CD4-positive, alpha-beta memory T cell (primary cell): ENCODE results near the gene KISS1R. TPM values are rescaled to one million over a fixed set of nuclear protein-coding genes. Genes with fewer than 3 reads are reported as not detected.

Experiments
- CTCF ChIA-PET: fragments of 350-600 bp; sonication (Branson Sonifier 250); formaldehyde crosslinking; loops from one replicate; lab custom pipeline; 2021; ENCODE audit warnings: inconsistent platforms; ENCODE audit not compliant: partially characterized antibody; lab: Charles Lee
- POLR2A ChIA-PET: fragments of 350-600 bp; sonication (Branson Sonifier 250); formaldehyde crosslinking; loops from one replicate; lab custom pipeline; 2021; ENCODE audit not compliant: partially characterized antibody; lab: Charles Lee
- DNase-seq, 5 donors: peaks; one replicate each; pipeline versions ENCODE4 v3.0.0 to v3.0.0-alpha.2; 2020 to 2022; ENCODE audit warnings: mixed read lengths in 1 of 5
- H3K27ac ChIP-seq: one replicate; pipeline ENCODE4 v1.7.0; 2013; ENCODE audit warnings: low read depth, low read length
- H3K27me3 ChIP-seq: 2 replicates; pipeline ENCODE4 v1.7.0; 2013; ENCODE audit warnings: mild to moderate bottlenecking, low read length, moderate library complexity; ENCODE audit not compliant: insufficient read depth
- H3K36me3 ChIP-seq: 2 replicates; pipeline ENCODE4 v1.7.0; 2013; ENCODE audit warnings: mild to moderate bottlenecking, low read length, moderate library complexity; ENCODE audit not compliant: insufficient read depth
- H3K4me1 ChIP-seq: 2 replicates; pipeline ENCODE4 v1.7.0; 2013; ENCODE audit warnings: mild to moderate bottlenecking, low read length, moderate library complexity; ENCODE audit not compliant: insufficient read depth
- H3K4me3 ChIP-seq, 2 donors: one replicate each; pipeline ENCODE4 v1.7.0; 2013; ENCODE audit warnings: low read length in 2 of 2, mild to moderate bottlenecking in 1 of 2
- H3K9me3 ChIP-seq, 2 donors: one replicate each; pipeline ENCODE4 v1.7.0; 2013; ENCODE audit warnings: low read length in 2 of 2, control low read depth in 1 of 2; ENCODE audit not compliant: control insufficient read depth in 1 of 2
- H3K27ac Mint-ChIP-seq, 7 donors: one replicate each; pipeline ENCODE4 v1.8.0; 2020 to 2021; ENCODE audit warnings: mixed read lengths in 7 of 7, mild to moderate bottlenecking in 6 of 7, inconsistent platforms in 3 of 7, moderate library complexity in 3 of 7
- H3K27me3 Mint-ChIP-seq, 2 donors: one replicate each; pipeline ENCODE4 v1.8.0; 2020 to 2021; ENCODE audit warnings: mixed read lengths in 2 of 2
- H3K36me3 Mint-ChIP-seq, 2 donors: one replicate each; pipeline ENCODE4 v1.8.0; 2020 to 2021; ENCODE audit warnings: mixed read lengths in 2 of 2, inconsistent platforms in 1 of 2, mild to moderate bottlenecking in 1 of 2
- H3K4me1 Mint-ChIP-seq, 4 donors: one replicate each; pipeline ENCODE4 v1.8.0; 2020 to 2021; ENCODE audit warnings: mixed read lengths in 4 of 4, mild to moderate bottlenecking in 1 of 4
- H3K4me3 Mint-ChIP-seq, 8 donors: one replicate each; pipeline ENCODE4 v1.8.0; 2020 to 2021; ENCODE audit warnings: mixed read lengths in 8 of 8, mild to moderate bottlenecking in 7 of 8, moderate library complexity in 6 of 8, inconsistent platforms in 3 of 8
- H3K9me3 Mint-ChIP-seq, 8 donors: one replicate each; pipeline ENCODE4 v1.8.0; 2020 to 2021; ENCODE audit warnings: mixed read lengths in 8 of 8, mild to moderate bottlenecking in 5 of 8, inconsistent platforms in 3 of 8, moderate library complexity in 1 of 8
- intact Hi-C: fragments of 100-400 bp; cut with micrococcal nuclease; formaldehyde crosslinking; loops from one replicate; pipeline ENCODE4 v1.15.1; 2023
- polyA plus RNA-seq, 2 donors: library from polyadenylated mRNA; unstranded; fragments of 300-500 nt; fragmentation: Illumina TruSeq; gene quantifications; one replicate each; pipeline ENCODE4 v1.2.3, GENCODE V29; 2021
- total RNA-seq, 2 experiments: library from RNA; stranded (reverse); gene quantifications; one replicate each; pipeline ENCODE4 v1.2.3, GENCODE V29; 2021

Gene KISS1R
- total and polyA plus RNA-seq, 4 experiments from 2014 or later = 0.59 to 1.2 (median 0.69) TPM

- Histone ChIP-seq H3K4me1 (peaks cover 48% of the 10 kb centered on the region), H3K36me3 (no peaks in the 10 kb centered on the region), H3K9me3 (no peaks in the 10 kb centered on the region), H3K4me3 (peak overlapping the region in 1 of 2 donors; percentile 51), H3K27ac (peak overlapping the region; percentile 31), H3K27me3 (no peaks in the 10 kb centered on the region)
- intact Hi-C loops = loop anchor here (5.0 to 10.0 kb wide), 2 partner anchors 175 to 272 kb away; partner anchors contain the start of gene POLR2E
- Mint-ChIP-seq H3K9me3 (peaks cover 0 to 5% (median 0%) of the 10 kb centered on the region in 8 donors), H3K36me3 (peaks cover 0 to 3% of the 10 kb centered on the region in 2 donors), H3K4me1 (peaks cover 9 to 26% (median 18%) of the 10 kb centered on the region in 4 donors), H3K27ac (peak overlapping the region; percentile 30 to 96 (median 76)), H3K4me3 (peak overlapping the region; percentile 72 to 96 (median 79)), H3K27me3 (peaks cover 0 to 4% of the 10 kb centered on the region in 2 donors)
- ChIA-PET POLR2A (interaction anchor here (0.9 to 7.9 kb wide), 15 partner anchors 11 to 294 kb away, joined by 3 to 88 read pairs (median 5); partner anchors contain the start of genes MED16, RNU6-9 and WDR18), CTCF (interaction anchor here (0.7 to 8.2 kb wide), 7 partner anchors 11 to 63 kb away, joined by 3 to 119 read pairs (median 7); partner anchors contain the start of genes MED16, RNU6-9 and WDR18)
- peak; percentile 72 to 77 (median 74) for DNase-seq
Observed at GRCh38 chr19:920051-920864, 3.1 kb downstream of the KISS1R start.

- intact Hi-C loops = loop anchor here (1.0 to 10.0 kb wide), 6 partner anchors 16 to 317 kb away; partner anchors contain the start of genes ATP5F1D, POLR2E and WDR18
- Histone ChIP-seq H3K4me1 (peaks cover 28% of the 10 kb centered on the region), H3K27ac (peak overlapping the region; percentile 64), H3K36me3 (no peaks in the 10 kb centered on the region), H3K9me3 (no peaks in the 10 kb centered on the region), H3K27me3 (no peaks in the 10 kb centered on the region), H3K4me3 (peak overlapping the region; percentile 47 to 91)
- no peak for DNase-seq
- Mint-ChIP-seq H3K4me1 (peaks cover 9 to 23% (median 15%) of the 10 kb centered on the region in 4 donors), H3K27ac (peak overlapping the region in 3 of 7 donors; percentile 22 to 71 (median 37)), H3K9me3 (peaks cover 0 to 5% (median 0%) of the 10 kb centered on the region in 8 donors), H3K27me3 (peaks cover 0 to 2% of the 10 kb centered on the region in 2 donors), H3K4me3 (peak overlapping the region; percentile 61 to 87 (median 80)), H3K36me3 (peaks cover 0 to 2% of the 10 kb centered on the region in 2 donors)
- ChIA-PET POLR2A (interaction anchor here (0.6 to 7.9 kb wide), 8 partner anchors 12 to 163 kb away, joined by 3 to 88 read pairs (median 6); partner anchors contain the start of genes ARHGAP45, MED16, RNU6-9 and WDR18), CTCF (interaction anchor here (1.1 to 8.2 kb wide), 5 partner anchors 13 to 155 kb away, joined by 5 to 119 read pairs (median 43); partner anchors contain the start of gene WDR18)
Observed at GRCh38 chr19:924553-925086, 7.5 kb downstream of the KISS1R start.

GRCh38 chr19:925087-925525 is 8.0 kb downstream of the KISS1R start:
- Mint-ChIP-seq H3K27me3 (peaks cover 0 to 2% of the 10 kb centered on the region in 2 donors), H3K4me3 (peak overlapping the region; percentile 74 to 87 (median 82)), H3K9me3 (peaks cover 0 to 5% (median 0%) of the 10 kb centered on the region in 8 donors), H3K4me1 (peaks cover 9 to 23% (median 15%) of the 10 kb centered on the region in 4 donors), H3K36me3 (peaks cover 0 to 2% of the 10 kb centered on the region in 2 donors), H3K27ac (peak overlapping the region in 5 of 7 donors; percentile 37 to 88 (median 72))
- ChIA-PET CTCF (interaction anchor here (4.3 to 8.2 kb wide), 3 partner anchors 57 to 155 kb away, joined by 19 to 119 read pairs (median 118); partner anchors contain the start of gene WDR18), POLR2A (interaction anchor here (0.6 to 7.9 kb wide), 7 partner anchors 12 to 163 kb away, joined by 3 to 88 read pairs (median 6); partner anchors contain the start of genes ARHGAP45, MED16, RNU6-9 and WDR18)
- Histone ChIP-seq H3K9me3 (no peaks in the 10 kb centered on the region), H3K27ac (peak overlapping the region; percentile 64), H3K4me1 (peaks cover 25% of the 10 kb centered on the region), H3K36me3 (no peaks in the 10 kb centered on the region), H3K4me3 (peak overlapping the region; percentile 47 to 91), H3K27me3 (no peaks in the 10 kb centered on the region)
- DNase-seq = peak in 1 of 5 donors; percentile 70
- intact Hi-C loops = loop anchor here (1.0 to 10.0 kb wide), 5 partner anchors 16 to 316 kb away; partner anchors contain the start of genes ATP5F1D, POLR2E and WDR18

- Histone ChIP-seq H3K36me3 (no peaks in the 10 kb centered on the region), H3K4me1 (peaks cover 22% of the 10 kb centered on the region), H3K9me3 (no peaks in the 10 kb centered on the region), H3K27ac (peak within 1 kb of the TSS; percentile 64), H3K27me3 (no peaks in the 10 kb centered on the region), H3K4me3 (peak within 1 kb of the TSS; percentile 47 to 91)
- Mint-ChIP-seq H3K27me3 (peaks cover 0 to under 1% of the 10 kb centered on the region in 2 donors), H3K4me3 (peak within 1 kb of the TSS; percentile 80 to 88 (median 84)), H3K36me3 (peaks cover 0 to under 1% of the 10 kb centered on the region in 2 donors), H3K27ac (peak within 1 kb of the TSS in 6 of 7 donors; percentile 37 to 88 (median 72)), H3K4me1 (peaks cover 8 to 21% (median 13%) of the 10 kb centered on the region in 4 donors), H3K9me3 (peaks cover 0 to 5% (median 0%) of the 10 kb centered on the region in 8 donors)
- intact Hi-C loops = loop anchor here (1.0 to 10.0 kb wide), 5 partner anchors 15 to 316 kb away; partner anchors contain the start of genes ATP5F1D, POLR2E and WDR18
- ChIA-PET POLR2A (interaction anchor here (1.0 to 7.9 kb wide), 4 partner anchors 33 to 141 kb away, joined by 3 to 88 read pairs (median 6); partner anchors contain the start of genes ARHGAP45, MED16, RNU6-9 and WDR18), CTCF (interaction anchor here (6.1 to 8.2 kb wide), 2 partner anchors 56 to 61 kb away, joined by 118 to 119 read pairs; partner anchors contain the start of gene WDR18)
- DNase-seq = peak; percentile 73 to 85 (median 78)
Observed at GRCh38 chr19:925526-926322, 8.6 kb downstream of the KISS1R start, which contains the start of gene ARID3A. ARID3A (plus strand) TSS chr19:926035; CDS start chr19:929529, 3,494 bp downstream.

GRCh38 chr19:926323-926588 is 9.1 kb downstream of the KISS1R start:
- Mint-ChIP-seq H3K36me3 (no peaks in the 10 kb centered on the region), H3K27me3 (no peaks in the 10 kb centered on the region), H3K9me3 (peaks cover 0 to 3% (median 0%) of the 10 kb centered on the region in 8 donors), H3K4me3 (peak overlapping the region; percentile 72 to 84 (median 76)), H3K4me1 (peaks cover 6 to 16% (median 9%) of the 10 kb centered on the region in 4 donors), H3K27ac (peak overlapping the region in 1 of 7 donors; percentile 44)
- ChIA-PET POLR2A (interaction anchor here (1.0 to 1.7 kb wide), 2 partner anchors 17 to 58 kb away, joined by 3 to 4 read pairs; partner anchors contain the start of gene WDR18), CTCF (interaction anchor here (0.9 kb wide), 1 partner anchor 50 kb away, joined by 4 read pairs; no protein-coding TSS in a partner anchor)
- H3K4me1 ChIP-seq = peaks cover 17% of the 10 kb centered on the region
- H3K27ac ChIP-seq = peak overlapping the region; percentile 21
- intact Hi-C loops = loop anchor here (10.0 kb wide), 1 partner anchor 169 kb away; the partner anchor contains the start of gene POLR2E
- H3K36me3 ChIP-seq = no peaks in the 10 kb centered on the region
- H3K27me3 ChIP-seq = no peaks in the 10 kb centered on the region
- H3K9me3 ChIP-seq = no peaks in the 10 kb centered on the region
- DNase-seq = no peak
- peak overlapping the region in 1 of 2 donors; percentile 60 for H3K4me3 ChIP-seq
